HG02763 (cell line): ENCODE measurements around the gene MTFR2.

Source experiments
- ATAC-seq: cut with Tn5 transposase; IDR thresholded peaks from one replicate; pipeline ENCODE4 v1.9.1; 2021; ENCODE audit warnings: mild to moderate bottlenecking, moderate library complexity; ENCODE audit not compliant: unreplicated experiment

MTFR2 gene

GRCh38 chr6:136249811-136250685, at the start of gene MTFR2:
TSS of gene MTFR2 (minus strand) at chr6:136250311. CDS start at chr6:136249099, 1,212 bp downstream.
- peak; percentile 98 for ATAC-seq

DNA sequence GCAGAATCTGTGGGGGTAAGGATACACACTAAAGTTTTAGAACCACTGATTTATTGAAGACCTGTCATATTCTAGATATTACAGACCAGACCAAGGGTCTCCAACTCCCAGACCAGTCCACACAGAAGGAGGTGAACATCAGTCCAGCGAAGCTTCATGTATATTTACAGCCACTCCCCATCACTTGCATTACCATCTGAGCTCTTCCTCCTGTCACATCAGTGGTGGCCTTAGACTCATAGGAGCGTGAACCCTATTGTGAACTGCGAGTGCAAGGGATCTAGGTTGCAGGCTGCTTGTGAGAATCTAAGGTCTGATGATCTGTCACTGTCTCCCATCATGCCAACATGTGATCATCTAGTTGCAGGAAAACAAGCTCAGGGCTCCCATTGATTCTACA, 44.5 kb upstream of the MTFR2 start:
- no peak for ATAC-seq

GRCh38 chr6:136290410-136291010, 40.4 kb upstream of the MTFR2 start:
- peak; percentile 12 for ATAC-seq

DNA sequence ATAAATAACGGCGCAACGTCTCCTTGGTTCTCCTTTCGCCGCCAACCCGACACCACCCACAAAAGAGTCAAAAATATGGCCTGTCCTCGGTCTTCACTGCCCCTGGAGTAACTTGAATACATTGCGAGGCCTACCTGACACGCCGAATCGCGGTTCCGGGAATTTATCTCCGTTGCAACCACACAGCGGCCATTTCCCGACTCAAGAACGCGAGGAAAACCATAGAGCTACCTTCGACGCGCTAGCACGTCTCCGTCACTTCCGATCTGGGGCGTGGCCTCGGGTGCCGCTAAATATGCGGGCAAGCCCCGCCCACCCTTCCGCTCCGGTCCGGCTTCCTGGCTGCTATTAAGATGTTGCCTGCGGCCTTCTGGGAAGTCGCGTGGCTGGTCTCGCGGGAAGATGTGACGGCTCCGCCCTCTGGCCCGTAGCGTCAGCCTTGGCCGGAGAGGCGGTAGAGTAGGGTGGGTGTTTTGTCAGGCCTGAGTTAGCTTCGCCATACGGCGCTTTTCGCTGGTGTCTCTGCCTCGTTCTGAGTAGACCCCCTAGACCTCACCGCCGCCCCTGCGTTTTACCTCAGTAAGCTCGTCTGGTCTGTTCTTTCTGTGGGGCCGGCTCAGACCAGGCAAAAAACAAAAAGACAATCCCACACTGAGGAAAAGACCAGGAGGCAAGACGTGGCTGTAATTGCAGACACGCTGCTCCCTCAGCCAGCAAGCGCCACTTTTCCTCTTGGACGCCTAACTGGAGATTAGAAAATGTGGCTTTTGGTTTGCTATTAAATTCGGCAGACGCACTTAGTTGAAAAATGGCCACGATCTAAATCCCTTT, 39.7 kb upstream of the MTFR2 start, which contains the start of gene BCLAF1:
Gene BCLAF1 (minus strand): TSS at position 268 of the 831 bp plus-strand sequence. CDS start 9,980 bp downstream, outside the sequence.
- peak; percentile 89 for ATAC-seq

DNA sequence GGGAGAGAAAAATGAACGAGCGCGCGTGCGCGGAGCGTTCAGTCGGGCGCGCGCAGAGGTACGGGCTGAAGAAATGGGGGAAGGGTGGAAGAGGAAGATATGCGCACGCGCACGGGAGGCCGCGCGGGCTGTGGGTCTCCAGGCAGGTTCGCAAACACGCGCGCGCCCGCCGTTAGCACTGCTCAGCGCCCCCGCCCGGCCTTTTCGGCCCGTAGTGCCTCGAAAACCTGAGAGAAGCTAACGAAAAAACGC, 39.1 kb upstream of the MTFR2 start:
- peak; percentile 52 for ATAC-seq

GRCh38 chr6:136288566-136289326, 38.6 kb upstream of the MTFR2 start:
- peak; percentile 27 for ATAC-seq

- no peak for ATAC-seq
These were observed 34.8 kb upstream of the MTFR2 start for GRCh38 chr6:136284909-136285308.

GRCh38 chr6:136282906-136283305, 32.8 kb upstream of the MTFR2 start:
- no peak for ATAC-seq

GRCh38 chr6:136280032-136280609, 30.0 kb upstream of the MTFR2 start:
- no peak for ATAC-seq

GRCh38 chr6:136274062-136274461, 24.0 kb upstream of the MTFR2 start:
- no peak for ATAC-seq

DNA sequence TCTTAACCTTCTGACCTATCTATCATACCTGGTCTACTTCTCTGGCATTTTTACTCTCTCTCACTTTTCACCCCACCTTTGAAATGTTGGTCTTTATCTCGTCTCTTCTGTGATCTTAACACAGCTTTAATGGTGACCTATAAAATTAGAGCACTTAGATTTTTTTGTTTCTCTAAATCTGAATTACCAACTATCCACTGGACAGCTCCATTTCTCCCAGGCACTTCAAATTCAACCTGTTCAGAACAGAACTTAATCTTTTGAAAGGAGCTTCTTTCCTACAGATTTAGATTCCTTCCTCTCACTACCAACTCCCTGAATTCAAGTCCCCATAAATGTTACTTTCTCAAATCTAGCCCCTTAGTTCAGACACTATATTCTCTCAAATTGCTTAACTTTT, 15.0 kb upstream of the MTFR2 start:
- ATAC-seq = no peak

GRCh38 chr6:136262940-136263339, 12.8 kb upstream of the MTFR2 start:
- no peak for ATAC-seq

DNA sequence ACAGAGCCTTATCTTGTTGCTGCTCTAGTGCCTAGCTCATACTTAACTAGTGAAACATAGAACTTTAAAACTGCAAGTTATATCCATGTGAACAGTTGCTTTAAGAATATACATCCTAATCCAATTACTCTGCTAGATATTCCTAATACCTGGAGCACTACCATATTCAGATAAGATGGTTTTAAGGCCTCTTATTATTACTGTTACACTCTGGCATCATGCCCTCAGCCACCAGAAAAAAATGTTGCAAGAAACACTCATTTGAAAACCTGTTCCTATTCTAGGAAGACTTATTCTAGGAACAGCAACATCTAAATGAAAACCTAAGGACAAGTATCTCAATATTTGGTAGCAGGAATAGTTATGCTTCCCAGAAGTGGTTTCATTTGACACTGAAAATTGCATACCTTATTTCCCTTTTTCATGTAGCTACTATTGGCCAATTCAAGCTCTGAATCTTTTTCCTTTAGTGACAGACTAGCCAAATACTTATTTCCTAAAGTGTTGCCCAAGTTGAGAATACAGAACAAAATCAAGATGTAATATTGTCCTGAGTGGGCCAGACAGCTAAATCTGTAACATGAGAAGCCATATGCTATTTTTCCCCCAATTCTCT, 4.8 kb upstream of the MTFR2 start:
- ATAC-seq = no peak

- ATAC-seq = no peak
These were observed 3.6 kb upstream of the MTFR2 start for GRCh38 chr6:136253734-136254133.

- no peak for ATAC-seq
These were observed 2.3 kb upstream of the MTFR2 start for GRCh38 chr6:136252441-136252840.

DNA sequence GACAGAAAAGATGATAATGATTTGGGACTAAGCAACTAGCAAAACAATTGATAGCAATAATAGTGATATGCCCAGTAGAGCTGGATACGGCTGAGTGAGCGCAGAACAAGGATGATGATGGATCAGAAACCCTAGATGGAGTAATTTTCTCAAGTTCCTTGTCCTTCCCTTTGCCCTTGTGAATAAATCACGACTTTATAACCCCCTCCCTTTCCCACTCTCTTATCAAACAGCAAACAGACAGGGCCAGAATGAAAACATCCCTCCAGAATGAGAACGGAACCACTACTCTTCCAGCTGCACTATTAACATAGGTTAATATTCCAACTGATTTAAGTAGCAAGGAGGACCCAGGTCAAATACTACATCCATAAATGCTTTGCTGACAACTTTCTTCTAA, 1.3 kb upstream of the MTFR2 start:
- ATAC-seq = no peak

DNA sequence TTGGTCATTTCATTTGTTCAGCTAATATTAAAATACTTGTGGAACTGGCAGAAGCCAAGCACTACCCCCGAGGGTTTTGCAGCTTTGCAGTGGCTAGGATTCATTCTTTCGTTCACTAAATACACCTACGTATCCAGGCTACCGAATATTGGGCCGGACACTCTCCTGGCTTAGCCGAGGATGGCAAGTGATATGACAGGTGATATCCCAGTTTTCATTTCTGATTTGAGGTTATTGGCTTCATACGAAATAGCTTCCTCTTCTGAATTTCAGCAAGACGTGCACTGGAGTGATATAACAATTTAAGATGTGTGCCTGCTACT, 536 bp upstream of the MTFR2 start:
- ATAC-seq = peak; percentile 6

- ATAC-seq = no peak
These were observed 775 bp downstream of the MTFR2 start for GRCh38 chr6:136249336-136249735.

DNA sequence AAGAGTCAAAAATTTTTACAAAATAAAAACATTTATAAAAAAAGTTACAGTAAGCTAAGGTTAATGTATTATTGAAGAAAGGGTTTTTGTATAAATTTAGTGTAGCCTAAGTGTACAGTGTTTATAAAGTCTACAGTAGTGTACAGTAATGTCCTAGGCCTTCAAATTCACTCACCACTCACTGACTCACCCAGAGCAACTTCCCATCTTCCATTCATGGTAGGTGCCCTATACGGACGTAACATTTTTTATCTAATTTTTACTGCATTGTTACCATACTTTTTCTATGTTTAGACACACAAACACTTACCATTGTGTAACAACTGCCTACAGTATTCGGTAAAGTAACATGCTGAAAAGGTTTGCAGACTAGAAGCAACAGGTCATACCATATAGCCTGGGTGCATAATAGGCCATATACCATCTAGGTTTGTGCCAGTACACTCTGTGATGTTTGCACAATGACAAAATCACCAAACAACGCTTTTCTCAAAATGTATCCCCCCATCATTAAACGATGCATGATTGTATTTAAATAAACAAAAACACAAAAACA, 6.0 kb downstream of the MTFR2 start:
- no peak for ATAC-seq
